Endothelial cell of umbilical vein (primary cell): Measurements from ENCODE around the gene BARX1. TPM values are rescaled to one million over a fixed set of nuclear protein-coding genes. Genes with fewer than 3 reads are reported as not detected.

ENCODE experiments used
- BruUV-seq: library from RNA; stranded (reverse); fragments of 400-500 nt; replicated peaks from 2 replicates; lab custom pipeline; 2021; lab: Mats Ljungman, UMichigan
- CTCF ChIA-PET: fragments of 300-600, 350-600 bp; sonication (Branson Sonifier 250); formaldehyde crosslinking; loops from one replicate; lab custom pipeline; 2021; ENCODE audit warnings: antibody characterized with exemption, inconsistent platforms; lab: Charles Lee
- POLR2A ChIA-PET: fragments of 300-600, 350-600 bp; sonication (Branson Sonifier 250); formaldehyde crosslinking; loops from one replicate; lab custom pipeline; 2021; ENCODE audit warnings: antibody characterized with exemption, inconsistent platforms; lab: Charles Lee
- DNase-seq: peaks from one replicate; pipeline ENCODE4 v3.0.0-alpha.2; 2011; ENCODE audit warnings: low read depth, low spot score
- FAIRE-seq: peaks from 2 replicates; lab custom pipeline; 2011; peaks lifted over from hg19 to GRCh38; lab: Jason Lieb, UNC
- H2AFZ ChIP-seq: 2 replicates; pipeline ENCODE4 v1.6.0; 2012; ENCODE audit warnings: low read depth, low read length, control low read depth, inconsistent platforms
- H3K27ac ChIP-seq: 2 replicates; pipeline ENCODE4 v1.5.1; 2011; ENCODE audit warnings: low read depth, mild to moderate bottlenecking, control low read depth, low read length, moderate library complexity; ENCODE audit not compliant: insufficient read depth
- H3K27me3 ChIP-seq, 2 experiments: 2 replicates each; pipeline versions ENCODE4 v1.6.0 to v1.6.1; 2011; ENCODE audit warnings: low read length in 2 of 2, mixed read lengths in 1 of 2; ENCODE audit not compliant: control insufficient read depth in 2 of 2, insufficient read depth in 2 of 2
- H3K36me3 ChIP-seq, 2 experiments: 2 replicates in 1 of 2; 3 replicates in 1 of 2; pipeline ENCODE4 v1.5.1; 2011; ENCODE audit warnings: low read length in 2 of 2, mild to moderate bottlenecking in 1 of 2, moderate library complexity in 1 of 2; ENCODE audit not compliant: control insufficient read depth in 2 of 2, insufficient read depth in 2 of 2; ENCODE audit errors: extremely low read depth in 1 of 2
- H3K4me1 ChIP-seq: 3 replicates; pipeline ENCODE4 v1.5.1; 2011; ENCODE audit warnings: mild to moderate bottlenecking, low read length; ENCODE audit not compliant: control insufficient read depth, insufficient read depth; ENCODE audit errors: extremely low read depth
- H3K4me2 ChIP-seq: 2 replicates; pipeline ENCODE4 v1.6.1; 2011; ENCODE audit warnings: low read length, control low read depth, mixed read lengths; ENCODE audit not compliant: insufficient read depth
- H3K4me3 ChIP-seq, 3 experiments: fragments of 200-600 bp in 1 of 3; sonication (generic), shearing (Covaris generic) in 1 of 3; replicated peaks in 1 of 3; 2 replicates each; pipeline ENCODE4 v1.5.1; 2011 to 2016; ENCODE audit warnings: control low read depth in 3 of 3, low read length in 3 of 3, mild to moderate bottlenecking in 2 of 3, inconsistent platforms in 1 of 3, low read depth in 1 of 3, moderate library complexity in 1 of 3; ENCODE audit not compliant: insufficient read depth in 1 of 3
- H3K79me2 ChIP-seq: 2 replicates; pipeline ENCODE4 v1.6.0; 2012; ENCODE audit warnings: low read length, inconsistent platforms; ENCODE audit not compliant: control insufficient read depth, insufficient read depth
- H3K9ac ChIP-seq: replicated peaks from 2 replicates; pipeline ENCODE3; 2011; ENCODE audit warnings: low read length, control low read depth; ENCODE audit not compliant: insufficient read depth; ENCODE audit errors: extremely low read depth
- H3K9me1 ChIP-seq: replicated peaks from 3 replicates; pipeline ENCODE4 v1.6.0; 2011; ENCODE audit warnings: mild to moderate bottlenecking, low read length; ENCODE audit not compliant: control insufficient read depth, insufficient read depth; ENCODE audit errors: extremely low read depth
- H3K9me3 ChIP-seq: replicated peaks from 2 replicates; pipeline ENCODE4 v1.5.1; 2012; ENCODE audit warnings: low read length, inconsistent platforms; ENCODE audit not compliant: control insufficient read depth, insufficient read depth
- H4K20me1 ChIP-seq: replicated peaks from 2 replicates; pipeline ENCODE3; 2011; ENCODE audit warnings: mild to moderate bottlenecking, low read length; ENCODE audit not compliant: control insufficient read depth, insufficient read depth; ENCODE audit errors: extremely low read depth
- EZH2 ChIP-seq: IDR thresholded peaks from 2 replicates; pipeline ENCODE4 v1.6.1; 2012; ENCODE audit warnings: borderline replicate concordance, low read depth, mild to moderate bottlenecking, moderate library complexity, low read length, inconsistent platforms; ENCODE audit not compliant: severe bottlenecking
- GATA2 ChIP-seq: IDR thresholded peaks from 2 replicates; pipeline ENCODE4 v1.7.0; 2011; ENCODE audit warnings: low read depth, mild to moderate bottlenecking, moderate library complexity, mixed read lengths, low read length; ENCODE audit not compliant: insufficient read length, insufficient read depth
- JUN ChIP-seq: IDR thresholded peaks from 2 replicates; pipeline ENCODE4 v1.6.1; 2011; ENCODE audit warnings: borderline replicate concordance, low read depth; ENCODE audit not compliant: insufficient read length, insufficient read depth
- MYC ChIP-seq: IDR thresholded peaks from one replicate; pipeline ENCODE4 v1.6.1; 2011; ENCODE audit warnings: mild to moderate bottlenecking, low read depth, low read length
- POLR2A ChIP-seq: IDR thresholded peaks from 2 replicates; pipeline ENCODE4 v1.6.1; 2012; ENCODE audit warnings: low read depth, mild to moderate bottlenecking, control low read depth, low read length
- POLR2AphosphoS5 ChIP-seq: IDR thresholded peaks from 2 replicates; pipeline ENCODE4 v1.6.1; 2012; ENCODE audit warnings: low read depth, mild to moderate bottlenecking, control low read depth, low read length, moderate library complexity; ENCODE audit not compliant: insufficient read depth
- dilution Hi-C: fragments of 300-500 bp; cut with MboI; formaldehyde crosslinking; loops from one replicate; pipeline ENCODE4 v1.15.0; 2019; ENCODE audit warnings: low sequenced_read_pairs; ENCODE audit not compliant: extremely low pct_ligation_motif_present
- intact Hi-C: fragments of 100-400 bp; cut with micrococcal nuclease; formaldehyde crosslinking; loops from one replicate; pipeline ENCODE4 v1.10.0; 2022
- polyA plus RNA-seq, 4 experiments: library from polyadenylated mRNA; depleted of rRNA in 3 of 4; stranded (reverse) in 3 of 4; unstranded in 1 of 4; fragments of >200 nt; gene quantifications; 2 replicates each; pipeline versions ENCODE4 v1.2.1 to v1.2.3, GENCODE V29; 2011 to 2012; ENCODE audit warnings: missing spikeins in 1 of 4
- total RNA-seq: library from RNA; stranded (reverse); gene quantifications from 2 replicates; pipeline ENCODE4 v1.2.3, GENCODE V29; 2021
- TF ChIP-seq, protein P1 (sequence below), 2 donors: IDR thresholded peaks; 1 replicate in 1 of 2; 2 replicates in 1 of 2; pipeline ENCODE4 v1.5.1; 2011; ENCODE audit warnings: low read length in 2 of 2, mild to moderate bottlenecking in 2 of 2, moderate library complexity in 2 of 2, control low read depth in 1 of 2, inconsistent platforms in 1 of 2, low read depth in 1 of 2; ENCODE audit not compliant: insufficient read depth in 1 of 2; ENCODE audit errors: extremely low read depth in 1 of 2

Gene BARX1
- total and polyA plus RNA-seq, 2 donors (not counting 3 experiments of a cell fraction or from before 2014, with no cell fraction given): not detected

GRCh38 chr9:93945400-93946337 is 9.5 kb downstream of the BARX1 start:
- Histone ChIP-seq H2AFZ (no peak overlapping the region), H3K4me2 (no peak overlapping the region), H3K27me3 (peaks cover 77 to 79% of the 10 kb centered on the region in 2 experiments), H4K20me1 (no peaks in the 10 kb centered on the region), H3K36me3 (no peaks in the 10 kb centered on the region), H3K9me3 (no peaks in the 10 kb centered on the region), H3K79me2 (no peaks in the 10 kb centered on the region), H3K9me1 (no peaks in the 10 kb centered on the region), H3K4me1 (no peaks in the 10 kb centered on the region), H3K9ac (no peak overlapping the region), H3K4me3 (no peak overlapping the region), H3K27ac (no peak overlapping the region)
- dilution Hi-C loops (no loop called here), intact Hi-C loops (no loop called here)
- POLR2A ChIA-PET: no interaction called here
- no TSS peak for BruUV-seq
- FAIRE-seq (no peak), DNase-seq (no peak)
- CTCF ChIA-PET: interaction anchor here (1.0 kb wide), 1 partner anchor 17 kb away, joined by 3 read pairs; no protein-coding TSS in a partner anchor
- peak; percentile 92 for TF ChIP-seq EZH2
- no peak for TF ChIP-seq GATA2
- TF ChIP-seq POLR2A: no peak
- no peak for TF ChIP-seq POLR2AphosphoS5
- no peak for TF ChIP-seq JUN
- TF ChIP-seq, protein P1, sequence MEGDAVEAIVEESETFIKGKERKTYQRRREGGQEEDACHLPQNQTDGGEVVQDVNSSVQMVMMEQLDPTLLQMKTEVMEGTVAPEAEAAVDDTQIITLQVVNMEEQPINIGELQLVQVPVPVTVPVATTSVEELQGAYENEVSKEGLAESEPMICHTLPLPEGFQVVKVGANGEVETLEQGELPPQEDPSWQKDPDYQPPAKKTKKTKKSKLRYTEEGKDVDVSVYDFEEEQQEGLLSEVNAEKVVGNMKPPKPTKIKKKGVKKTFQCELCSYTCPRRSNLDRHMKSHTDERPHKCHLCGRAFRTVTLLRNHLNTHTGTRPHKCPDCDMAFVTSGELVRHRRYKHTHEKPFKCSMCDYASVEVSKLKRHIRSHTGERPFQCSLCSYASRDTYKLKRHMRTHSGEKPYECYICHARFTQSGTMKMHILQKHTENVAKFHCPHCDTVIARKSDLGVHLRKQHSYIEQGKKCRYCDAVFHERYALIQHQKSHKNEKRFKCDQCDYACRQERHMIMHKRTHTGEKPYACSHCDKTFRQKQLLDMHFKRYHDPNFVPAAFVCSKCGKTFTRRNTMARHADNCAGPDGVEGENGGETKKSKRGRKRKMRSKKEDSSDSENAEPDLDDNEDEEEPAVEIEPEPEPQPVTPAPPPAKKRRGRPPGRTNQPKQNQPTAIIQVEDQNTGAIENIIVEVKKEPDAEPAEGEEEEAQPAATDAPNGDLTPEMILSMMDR (IDR thresholded peaks at IDR 0.05; ENCODE audit: extremely low read depth in 1 of 2, insufficient read depth in 1 of 2, low read depth in 1 of 2, low read length in 2 of 2): no peak
- TF ChIP-seq MYC: no peak
